GM12874 (cell line): ENCODE data around the gene KCNK1.

ENCODE experiments used
- CTCF ChIP-seq: IDR thresholded peaks from 2 replicates; pipeline ENCODE4 v1.5.1; 2011; ENCODE audit warnings: low read depth, mild to moderate bottlenecking, control low read depth, low read length, moderate library complexity; ENCODE audit not compliant: insufficient read depth

Gene KCNK1

GRCh38 chr1:233714631-233715217 is 100.8 kb downstream of the KCNK1 start:
- TF ChIP-seq CTCF = no peak

- no peak for TF ChIP-seq CTCF
These were observed 104.2 kb downstream of the KCNK1 start for GRCh38 chr1:233718057-233718456.

- no peak for TF ChIP-seq CTCF
These were observed 105.9 kb downstream of the KCNK1 start for GRCh38 chr1:233719655-233720341.

GRCh38 chr1:233721004-233721595 is 107.2 kb downstream of the KCNK1 start:
- TF ChIP-seq CTCF = no peak
